ENCODE results near the gene DGCR2. TPM values are rescaled to one million over a fixed set of nuclear protein-coding genes. Genes with fewer than 3 reads are reported as not detected.

The DGCR2 gene
- total and polyA plus RNA-seq, 10 of the 15 experiments (the other 5 are each of a cell fraction or from before 2014, with no cell fraction given): 0.19 to 28.4 (median 16.0) TPM

- TF ChIP-seq ASH2L (IDR thresholded peaks at IDR 0.05; ENCODE audit: borderline replicate concordance, low read depth): no peak
- no peak for TF ChIP-seq SMC3 (IDR thresholded peaks at IDR 0.05; ENCODE audit: borderline replicate concordance, low read length)
Measured at GRCh38 chr22:19088866-19089595, 33.2 kb downstream of the DGCR2 start (continued).

- FAIRE-seq (no peak), DNase-seq (ENCODE audit: low read depth, low spot score) (no peak), ATAC-seq (no peak)
- H3K36me3 ChIP-seq (ENCODE audit: control insufficient read depth in 2 of 2, insufficient read depth in 2 of 2, low read length in 1 of 2): peaks cover 2% of the 10 kb centered on the region in 2 experiments; a peak in 3 of 4 replicates
- no peak overlapping the region for H3K4me2 ChIP-seq (ENCODE audit: control insufficient read depth, insufficient read depth)
- no peaks in the 10 kb centered on the region for H3K27me3 ChIP-seq (replicated peaks in 1 of 2; ENCODE audit: control insufficient read depth in 2 of 2, insufficient read depth in 2 of 2, low read length in 1 of 2)
- H4K20me1 ChIP-seq (ENCODE audit: control insufficient read depth, insufficient read depth): peaks cover 2% of the 10 kb centered on the region; the same call in 1 of the 2 replicates
- H3K4me1 ChIP-seq (ENCODE audit: control insufficient read depth, insufficient read depth, low read length): peaks cover 10% of the 10 kb centered on the region
- TF ChIP-seq IRF3 (IDR thresholded peaks at IDR 0.05) (no peak), HSF1 (IDR thresholded peaks at IDR 0.05; ENCODE audit: low read depth, low read length) (no peak), CBX3 (IDR thresholded peaks at IDR 0.05; ENCODE audit: borderline replicate concordance, low read depth) (no peak), BRCA1 (IDR thresholded peaks at IDR 0.05; ENCODE audit: low read depth, low read length) (no peak), PAX8 (IDR thresholded peaks at IDR 0.05) (no peak), FOXM1 (IDR thresholded peaks at IDR 0.05; ENCODE audit: low read depth, low read length) (no peak), ZNF687 (IDR thresholded peaks at IDR 0.05) (no peak), MTA3 (IDR thresholded peaks at IDR 0.05; ENCODE audit: borderline replicate concordance, low read length) (no peak), MXI1 (IDR thresholded peaks at IDR 0.05; ENCODE audit: low read depth, low read length) (no peak), NR2C1 (IDR thresholded peaks at IDR 0.05) (no peak), SMC3 (IDR thresholded peaks at IDR 0.05; ENCODE audit: borderline replicate concordance, low read length) (no peak), BMI1 (IDR thresholded peaks at IDR 0.05; ENCODE audit: borderline replicate concordance) (no peak), ESRRA (IDR thresholded peaks at IDR 0.05; ENCODE audit: low read length) (no peak), DPF2 (IDR thresholded peaks at IDR 0.05) (no peak)
- H2AFZ ChIP-seq (ENCODE audit: control insufficient read depth, low read depth, low read length): no peak overlapping the region
- ChIA-PET CTCF (interaction anchor here (1.7 kb wide), 1 partner anchor 13 kb away, joined by 3 read pairs; no protein-coding TSS in a partner anchor), SMC1A (ENCODE audit: uncharacterized antibody, unreplicated experiment) (no interaction called here), RAD21 (ENCODE audit: unreplicated experiment) (interaction anchor here (2.0 kb wide), 1 partner anchor 31 kb away, joined by 14 read pairs; no protein-coding TSS in a partner anchor), POLR2A (no interaction called here)
- in situ Hi-C loops (cut with MboI) (no loop called here), intact Hi-C loops (cut with micrococcal nuclease; ENCODE audit: unreplicated experiment) (no loop called here)
- WGBS (ENCODE audit: insufficient coverage, insufficient replicate concordance, low lambda C conversion rate, missing lambda C conversion rate): 74% methylated on average over 3 of the region's 3 CpGs
- no peak overlapping the region for H3K4me3 ChIP-seq
- H3K27ac ChIP-seq (ENCODE audit: control insufficient read depth, insufficient read depth): no peak overlapping the region
- H3K79me2 ChIP-seq (ENCODE audit: control insufficient read depth, insufficient read depth, low read length): no peaks in the 10 kb centered on the region
- H3K9me3 ChIP-seq (replicated peaks; ENCODE audit: control insufficient read depth, insufficient read depth, low read length): no peaks in the 10 kb centered on the region
- no peak overlapping the region for H3K9ac ChIP-seq (ENCODE audit: control insufficient read depth, insufficient read depth, low read length)
- no TSS peak for BruUV-seq (replicated peaks)
Measured at GRCh38 chr22:19086896-19087295, 35.3 kb downstream of the DGCR2 start.
